Measurements from ENCODE around the gene APOA1.

DNA sequence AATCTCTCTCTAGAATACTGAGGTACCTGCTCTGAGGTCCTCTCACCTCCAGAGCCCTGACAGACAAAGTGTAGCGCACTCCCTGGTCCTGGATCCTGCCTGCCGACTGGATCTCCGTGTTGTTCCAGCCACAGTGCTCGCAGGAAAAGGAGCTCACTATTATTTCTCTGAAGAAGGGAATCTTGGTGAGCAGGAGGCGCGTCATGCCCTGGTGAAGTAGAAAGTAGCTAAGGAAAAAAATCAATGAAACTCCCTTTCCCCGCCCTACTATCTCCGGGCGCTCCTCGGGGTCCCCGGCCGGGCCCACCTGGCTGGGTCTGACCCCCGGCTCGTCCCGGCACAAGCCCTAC is 50.0 kb downstream of the APOA1 start:
- TF ChIP-seq, protein P1, sequence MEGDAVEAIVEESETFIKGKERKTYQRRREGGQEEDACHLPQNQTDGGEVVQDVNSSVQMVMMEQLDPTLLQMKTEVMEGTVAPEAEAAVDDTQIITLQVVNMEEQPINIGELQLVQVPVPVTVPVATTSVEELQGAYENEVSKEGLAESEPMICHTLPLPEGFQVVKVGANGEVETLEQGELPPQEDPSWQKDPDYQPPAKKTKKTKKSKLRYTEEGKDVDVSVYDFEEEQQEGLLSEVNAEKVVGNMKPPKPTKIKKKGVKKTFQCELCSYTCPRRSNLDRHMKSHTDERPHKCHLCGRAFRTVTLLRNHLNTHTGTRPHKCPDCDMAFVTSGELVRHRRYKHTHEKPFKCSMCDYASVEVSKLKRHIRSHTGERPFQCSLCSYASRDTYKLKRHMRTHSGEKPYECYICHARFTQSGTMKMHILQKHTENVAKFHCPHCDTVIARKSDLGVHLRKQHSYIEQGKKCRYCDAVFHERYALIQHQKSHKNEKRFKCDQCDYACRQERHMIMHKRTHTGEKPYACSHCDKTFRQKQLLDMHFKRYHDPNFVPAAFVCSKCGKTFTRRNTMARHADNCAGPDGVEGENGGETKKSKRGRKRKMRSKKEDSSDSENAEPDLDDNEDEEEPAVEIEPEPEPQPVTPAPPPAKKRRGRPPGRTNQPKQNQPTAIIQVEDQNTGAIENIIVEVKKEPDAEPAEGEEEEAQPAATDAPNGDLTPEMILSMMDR (IDR thresholded peaks at IDR 0.05): no peak
- TF ChIP-seq POLR2AphosphoS5 (IDR thresholded peaks at IDR 0.05): no peak

Measured in esophagus muscularis mucosa (tissue), 3 donors.